Left ventricle myocardium superior (tissue), 1 donor: ENCODE data around the gene ICAM5. TPM values are rescaled to one million over a fixed set of nuclear protein-coding genes. Genes with fewer than 3 reads are reported as not detected.

Source experiments
- ATAC-seq: fragments of 200-7000 bp; cut with Tn5 transposase; one replicate; pipeline ENCODE4 v1.9.1; 2020; ENCODE audit warnings: mild to moderate bottlenecking, moderate library complexity
- DNase-seq: peaks from one replicate; pipeline ENCODE4 v3.0.0-alpha.2; 2020
- intact Hi-C: fragments of 100-400 bp; cut with micrococcal nuclease; formaldehyde crosslinking; loops from one replicate; pipeline ENCODE4 v1.11.0; 2022
- total RNA-seq: library from RNA; stranded (reverse); fragmentation: NEBNext Ultra II Directional; extraction: Animal tissue kit (Norgen Biotek cat#: 25700); gene quantifications from one replicate; pipeline ENCODE4 v1.2.1, GENCODE V29; 2021
- donor health status: DM: no; HTN: yes; CAD: no; lungs with severe emphysema.

The ICAM5 gene
- total RNA-seq, 1 donor from 2014 or later: 0.32 TPM

DNA sequence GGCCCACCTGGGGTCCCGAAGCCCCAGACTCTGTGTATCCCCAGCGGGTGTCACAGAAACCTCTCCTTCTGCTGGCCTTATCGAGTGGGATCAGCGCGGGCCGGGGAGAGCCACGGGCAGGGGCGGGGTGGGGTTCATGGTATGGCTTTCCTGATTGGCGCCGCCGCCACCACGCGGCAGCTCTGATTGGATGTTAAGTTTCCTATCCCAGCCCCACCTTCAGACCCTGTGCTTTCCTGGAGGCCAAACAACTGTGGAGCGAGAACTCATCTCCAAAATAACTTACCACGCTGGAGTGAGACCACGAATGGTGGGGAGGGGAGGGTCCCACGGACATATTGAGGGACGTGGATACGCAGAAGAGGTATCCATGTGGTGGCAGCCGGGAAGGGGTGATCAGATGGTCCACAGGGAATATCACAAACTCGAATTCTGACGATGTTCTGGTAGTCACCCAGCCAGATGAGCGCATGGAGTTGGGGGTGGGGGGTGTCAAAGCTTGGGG is 1.0 kb upstream of the ICAM5 start:
- intact Hi-C loops: loop anchor here (10.0 kb wide), 1 partner anchor 46 kb away; the partner anchor contains the start of genes ICAM3 and RAVER1

DNA sequence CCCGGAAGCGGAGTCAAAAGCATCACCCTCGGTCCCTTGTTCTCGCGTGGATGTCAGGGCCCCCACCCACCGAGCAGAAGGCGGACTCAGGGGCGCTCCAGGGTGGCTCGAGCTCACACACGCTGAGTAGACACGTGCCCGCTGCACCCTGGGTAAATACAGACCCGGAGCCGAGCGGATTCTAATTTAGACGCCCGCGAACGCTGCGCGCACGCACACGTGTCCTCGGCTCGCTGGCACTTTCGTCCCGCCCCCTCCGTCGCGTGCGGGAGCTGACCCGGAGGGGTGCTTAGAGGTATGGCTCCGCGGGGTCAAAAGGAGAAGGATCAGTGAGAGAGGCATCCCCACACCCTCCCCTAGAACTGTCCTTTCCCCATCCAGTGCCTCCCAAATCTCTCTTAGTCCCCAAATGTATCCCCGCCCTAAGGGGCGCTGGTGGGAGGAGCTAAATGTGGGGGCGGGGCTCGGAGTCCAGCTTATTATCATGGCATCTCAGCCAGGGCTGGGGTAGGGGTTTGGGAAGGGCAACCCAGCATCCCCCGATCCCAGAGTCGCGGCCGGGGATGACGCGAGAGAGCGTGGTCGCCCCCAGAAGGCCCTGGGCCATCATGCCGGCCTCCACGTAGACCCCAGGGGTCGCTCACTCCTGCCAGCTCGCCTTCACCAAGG is 451 bp upstream of the ICAM5 start:
- no peak for ATAC-seq
- intact Hi-C loops: loop anchor here (10.0 kb wide), 1 partner anchor 46 kb away; the partner anchor contains the start of genes ICAM3 and RAVER1
- DNase-seq: peak; percentile 52

More for the DNA sequence above, 1.0 kb upstream of the ICAM5 start:
- DNase-seq (peak; percentile 50), ATAC-seq (no peak)

- DNase-seq (no peak), ATAC-seq (no peak)
- intact Hi-C loops: no loop called here
Measured at GRCh38 chr19:10290357-10290875, 664 bp downstream of the ICAM5 start.

DNA sequence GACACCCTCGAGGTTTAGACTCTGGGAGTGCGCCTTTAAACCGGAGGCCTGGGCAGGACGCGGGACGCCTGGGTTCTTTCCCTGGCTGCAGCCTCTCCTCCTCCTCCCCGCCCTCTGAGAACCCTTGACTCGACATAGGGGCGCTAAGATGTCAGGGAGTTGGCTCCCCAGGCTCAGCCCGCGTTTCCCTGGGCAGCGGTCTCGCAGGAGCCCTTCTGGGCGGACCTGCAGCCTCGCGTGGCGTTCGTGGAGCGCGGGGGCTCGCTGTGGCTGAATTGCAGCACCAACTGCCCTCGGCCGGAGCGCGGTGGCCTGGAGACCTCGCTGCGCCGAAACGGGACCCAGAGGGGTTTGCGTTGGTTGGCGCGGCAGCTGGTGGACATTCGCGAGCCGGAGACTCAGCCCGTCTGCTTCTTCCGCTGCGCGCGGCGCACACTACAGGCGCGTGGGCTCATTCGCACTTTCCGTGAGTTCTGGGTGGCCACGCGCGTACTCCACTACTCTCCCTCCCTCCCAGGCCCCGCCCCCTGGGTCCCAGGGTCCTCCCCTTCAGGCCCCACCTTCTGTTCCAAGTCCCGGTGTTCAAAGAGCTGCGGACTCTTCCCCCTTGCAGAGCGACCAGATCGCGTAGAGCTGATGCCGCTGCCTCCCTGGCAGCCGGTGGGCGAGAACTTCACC is 1.3 kb downstream of the ICAM5 start:
- DNase-seq (peak; percentile 79), ATAC-seq (peak; percentile 53)
- intact Hi-C loops: no loop called here

GRCh38 chr19:10291554-10292205 is 1.9 kb downstream of the ICAM5 start:
- intact Hi-C loops: no loop called here

DNA sequence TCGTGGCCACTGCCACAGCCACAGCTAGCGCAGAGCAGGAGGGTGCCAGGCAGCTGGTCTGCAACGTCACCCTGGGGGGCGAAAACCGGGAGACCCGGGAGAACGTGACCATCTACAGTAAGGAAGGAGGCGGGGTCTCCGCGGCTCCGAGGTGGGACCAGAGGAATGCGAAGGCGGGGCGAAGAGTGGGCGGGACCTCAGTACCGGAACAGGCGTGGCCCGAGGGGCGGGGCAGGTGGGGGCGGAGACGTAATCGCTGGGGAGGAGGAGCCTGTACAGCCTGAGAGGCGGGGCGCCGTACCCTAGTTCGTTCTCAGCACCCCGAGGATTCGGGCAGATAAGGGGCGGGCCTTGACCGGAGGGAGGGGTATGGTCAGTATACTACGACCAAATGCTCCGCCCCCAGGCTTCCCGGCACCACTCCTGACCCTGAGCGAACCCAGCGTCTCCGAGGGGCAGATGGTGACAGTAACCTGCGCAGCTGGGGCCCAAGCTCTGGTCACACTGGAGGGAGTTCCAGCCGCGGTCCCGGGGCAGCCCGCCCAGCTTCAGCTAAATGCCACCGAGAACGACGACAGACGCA is 2.5 kb downstream of the ICAM5 start:
- peak; percentile 85 for DNase-seq
- intact Hi-C loops: no loop called here
- peak; percentile 70 for ATAC-seq

More at GRCh38 chr19:10291554-10292205, 1.9 kb downstream of the ICAM5 start:
- DNase-seq: no peak
- peak; percentile 1 for ATAC-seq

GRCh38 chr19:10292789-10293636 is 3.3 kb downstream of the ICAM5 start:
- no peak for ATAC-seq
- DNase-seq: no peak
- intact Hi-C loops: no loop called here

DNA sequence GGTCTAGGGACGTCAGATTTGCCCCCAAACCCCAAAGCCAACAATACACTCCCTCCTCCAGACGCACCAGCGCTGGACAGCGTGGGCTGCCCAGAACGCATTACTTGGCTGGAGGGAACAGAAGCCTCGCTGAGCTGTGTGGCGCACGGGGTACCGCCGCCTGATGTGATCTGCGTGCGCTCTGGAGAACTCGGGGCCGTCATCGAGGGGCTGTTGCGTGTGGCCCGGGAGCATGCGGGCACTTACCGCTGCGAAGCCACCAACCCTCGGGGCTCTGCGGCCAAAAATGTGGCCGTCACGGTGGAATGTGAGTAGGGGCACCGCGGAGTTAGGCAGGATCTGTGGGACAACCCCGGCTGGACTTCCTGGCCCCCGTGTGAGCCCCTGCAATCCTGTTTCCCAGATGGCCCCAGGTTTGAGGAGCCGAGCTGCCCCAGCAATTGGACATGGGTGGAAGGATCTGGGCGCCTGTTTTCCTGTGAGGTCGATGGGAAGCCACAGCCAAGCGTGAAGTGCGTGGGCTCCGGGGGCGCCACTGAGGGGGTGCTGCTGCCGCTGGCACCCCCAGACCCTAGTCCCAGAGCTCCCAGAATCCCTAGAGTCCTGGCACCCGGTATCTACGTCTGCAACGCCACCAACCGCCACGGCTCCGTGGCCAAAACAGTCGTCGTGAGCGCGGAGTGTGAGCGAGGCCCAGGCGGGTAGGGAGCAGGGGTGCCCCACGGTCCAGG is 4.0 kb downstream of the ICAM5 start:
- ATAC-seq: no peak
- no peak for DNase-seq
- intact Hi-C loops: no loop called here

GRCh38 chr19:10294368-10294697 is 4.6 kb downstream of the ICAM5 start:
- DNase-seq: no peak
- no peak for ATAC-seq
- intact Hi-C loops: no loop called here

DNA sequence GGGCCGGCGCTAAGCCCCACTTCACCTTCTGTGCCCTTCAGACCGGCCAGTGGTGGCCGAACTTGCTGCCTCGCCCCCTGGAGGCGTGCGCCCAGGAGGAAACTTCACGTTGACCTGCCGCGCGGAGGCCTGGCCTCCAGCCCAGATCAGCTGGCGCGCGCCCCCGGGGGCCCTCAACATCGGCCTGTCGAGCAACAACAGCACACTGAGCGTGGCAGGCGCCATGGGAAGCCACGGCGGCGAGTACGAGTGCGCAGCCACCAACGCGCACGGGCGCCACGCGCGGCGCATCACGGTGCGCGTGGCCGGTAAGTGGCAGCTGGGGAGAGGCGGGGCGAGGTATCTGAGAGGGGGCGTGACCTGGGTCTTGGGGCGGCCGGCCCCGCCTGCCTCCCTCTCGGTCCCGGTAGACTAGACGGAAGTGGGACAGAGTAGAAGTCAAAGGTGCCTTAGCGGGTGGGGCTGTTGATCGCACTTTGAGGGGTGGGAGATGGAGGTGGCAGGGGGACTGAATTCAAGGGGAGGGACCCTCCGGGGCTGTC is 5.6 kb downstream of the ICAM5 start:
- DNase-seq: peak; percentile 54
- intact Hi-C loops: no loop called here
- ATAC-seq: no peak

DNA sequence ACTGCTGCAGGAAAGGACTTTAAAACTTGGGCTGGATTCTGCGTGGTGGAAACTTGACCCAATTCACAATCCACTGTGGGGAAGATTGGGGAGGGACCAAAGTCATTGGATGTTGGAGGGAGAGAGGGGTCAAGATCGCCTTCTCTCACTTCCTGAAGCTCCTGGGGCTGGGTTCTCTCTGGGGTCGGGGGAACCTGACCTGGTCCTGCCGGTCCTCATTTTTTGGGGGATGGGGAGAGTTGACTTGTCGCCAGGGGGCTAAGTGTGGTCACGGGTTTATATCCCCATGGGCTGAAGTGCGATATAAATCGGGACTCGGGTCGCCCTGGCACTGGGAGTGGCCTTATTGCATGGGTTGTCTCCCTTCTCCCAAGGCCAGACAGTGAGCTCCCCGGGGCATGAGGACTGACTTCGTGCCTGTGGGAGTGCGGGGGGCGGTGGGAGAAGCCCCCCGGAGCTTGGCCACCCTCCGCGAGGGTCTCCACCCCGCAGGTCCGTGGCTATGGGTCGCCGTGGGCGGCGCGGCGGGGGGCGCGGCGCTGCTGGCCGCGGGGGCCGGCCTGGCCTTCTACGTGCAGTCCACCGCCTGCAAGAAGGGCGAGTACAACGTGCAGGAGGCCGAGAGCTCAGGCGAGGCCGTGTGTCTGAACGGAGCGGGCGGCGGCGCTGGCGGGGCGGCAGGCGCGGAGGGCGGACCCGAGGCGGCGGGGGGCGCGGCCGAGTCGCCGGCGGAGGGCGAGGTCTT is 6.3 kb downstream of the ICAM5 start:
- intact Hi-C loops: no loop called here
- no peak for ATAC-seq
- DNase-seq: no peak

- peak; percentile 42 for ATAC-seq
- intact Hi-C loops: no loop called here
- DNase-seq: no peak
Measured at GRCh38 chr19:10299545-10300458, 10.1 kb downstream of the ICAM5 start.

DNA sequence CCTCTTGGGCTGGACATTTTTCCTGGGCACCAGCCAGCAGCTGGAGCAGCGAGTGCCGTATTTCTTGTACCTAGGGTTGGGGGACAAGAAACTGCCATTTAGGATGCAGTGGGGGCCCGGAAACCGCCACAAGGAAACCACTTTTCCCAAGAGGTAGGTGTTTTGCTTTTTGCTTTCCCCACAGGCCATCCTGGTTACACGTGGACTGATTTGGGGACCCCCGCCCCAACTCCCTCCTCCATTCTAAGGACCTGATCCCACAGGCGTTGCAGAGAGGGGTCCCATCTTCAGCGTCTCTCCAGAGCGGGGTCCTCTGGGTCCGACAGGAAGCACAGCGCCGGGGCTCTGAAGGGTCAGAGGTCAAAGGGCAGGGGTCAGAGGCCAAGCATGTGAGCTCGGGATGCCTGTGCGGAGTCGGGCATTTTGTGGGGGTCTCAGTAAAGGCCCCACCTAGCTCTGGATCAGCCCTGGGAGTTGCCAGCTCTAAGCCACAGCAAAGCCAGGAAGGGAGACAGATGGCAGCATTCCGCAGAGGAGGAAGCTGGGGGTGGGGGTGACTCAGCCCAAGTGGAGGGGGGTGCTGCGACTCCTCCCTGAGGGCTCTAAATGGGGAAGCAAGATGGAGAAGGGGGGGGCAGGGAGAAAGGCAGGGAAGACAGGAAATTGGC is 15.5 kb downstream of the ICAM5 start:
- ATAC-seq (peak; percentile 63), DNase-seq (no peak)
- intact Hi-C loops: no loop called here

GRCh38 chr19:10306327-10306726 is 16.6 kb downstream of the ICAM5 start:
- DNase-seq (no peak), ATAC-seq (no peak)
- intact Hi-C loops: no loop called here

DNA sequence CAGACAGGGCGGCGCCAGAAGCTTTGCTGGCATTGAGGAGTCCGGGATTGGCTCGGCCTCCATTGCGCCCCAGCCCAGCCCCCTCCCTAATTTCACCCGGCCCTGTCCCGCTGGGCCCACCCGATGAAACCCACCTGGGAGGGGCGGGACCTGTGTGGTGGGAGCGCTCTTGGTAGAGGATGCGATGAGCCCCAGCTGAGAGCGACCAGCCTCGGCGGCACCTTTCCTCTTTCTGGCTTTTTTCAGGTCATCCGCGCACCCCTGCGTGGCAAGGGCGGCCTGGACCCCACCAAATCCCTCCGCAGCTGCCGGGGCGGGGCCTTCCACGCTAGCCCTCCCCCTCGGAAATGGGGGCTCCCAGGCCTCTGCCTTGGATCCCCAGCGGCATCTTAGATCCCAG is 19.7 kb downstream of the ICAM5 start, which contains the start of gene ZGLP1:
Gene ZGLP1 (minus strand): TSS at position 393 of the 400 bp plus-strand sequence.
- DNase-seq: no peak
- intact Hi-C loops: no loop called here
- ATAC-seq: no peak
